Fibroblast of skin of abdomen (primary cell): ENCODE data around the gene OSER1.

Experiments
- DNase-seq: peaks from one replicate; pipeline ENCODE4 v3.0.0-alpha.2; 2013

The OSER1 gene

DNA sequence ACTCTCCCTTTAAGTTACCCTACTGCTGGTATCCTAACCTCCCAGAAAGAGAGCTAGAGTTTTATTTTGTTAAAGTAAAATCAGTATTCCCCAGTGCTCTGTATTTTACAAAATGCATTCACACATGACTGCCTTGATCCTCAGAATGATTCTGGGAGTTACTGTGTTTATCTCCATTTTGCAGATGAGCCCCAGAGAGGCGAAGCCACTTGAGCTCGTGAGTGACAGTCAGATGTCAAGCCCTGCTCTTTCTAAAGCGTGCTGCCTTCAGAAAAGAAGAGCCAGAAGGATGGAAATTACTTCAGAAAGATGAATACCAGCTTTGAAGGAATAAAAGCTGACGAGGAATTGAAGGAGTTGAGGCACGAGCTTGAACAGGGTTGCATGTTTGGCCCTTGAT lies 14.1 kb upstream of the OSER1 start:
- DNase-seq: no peak

DNA sequence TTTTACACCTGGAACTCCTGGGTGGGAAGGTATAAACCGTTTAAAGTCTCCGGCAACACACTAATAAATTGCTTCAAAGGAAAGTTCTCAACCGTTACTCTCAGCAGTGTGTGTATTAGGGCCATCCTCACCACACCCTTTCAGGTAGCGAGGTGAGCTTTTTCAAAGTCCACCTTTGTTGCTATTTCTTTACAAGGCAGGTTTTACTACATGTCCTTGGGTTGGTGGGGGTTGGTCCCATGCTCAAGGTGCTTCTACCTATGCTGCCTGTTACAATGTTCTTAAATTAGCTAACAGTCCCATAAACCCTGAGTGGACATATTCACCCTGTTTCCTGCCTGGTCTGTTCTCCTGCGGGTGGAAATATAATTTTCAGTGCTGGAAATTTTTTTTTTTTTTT lies 13.2 kb upstream of the OSER1 start:
- DNase-seq: no peak

DNA sequence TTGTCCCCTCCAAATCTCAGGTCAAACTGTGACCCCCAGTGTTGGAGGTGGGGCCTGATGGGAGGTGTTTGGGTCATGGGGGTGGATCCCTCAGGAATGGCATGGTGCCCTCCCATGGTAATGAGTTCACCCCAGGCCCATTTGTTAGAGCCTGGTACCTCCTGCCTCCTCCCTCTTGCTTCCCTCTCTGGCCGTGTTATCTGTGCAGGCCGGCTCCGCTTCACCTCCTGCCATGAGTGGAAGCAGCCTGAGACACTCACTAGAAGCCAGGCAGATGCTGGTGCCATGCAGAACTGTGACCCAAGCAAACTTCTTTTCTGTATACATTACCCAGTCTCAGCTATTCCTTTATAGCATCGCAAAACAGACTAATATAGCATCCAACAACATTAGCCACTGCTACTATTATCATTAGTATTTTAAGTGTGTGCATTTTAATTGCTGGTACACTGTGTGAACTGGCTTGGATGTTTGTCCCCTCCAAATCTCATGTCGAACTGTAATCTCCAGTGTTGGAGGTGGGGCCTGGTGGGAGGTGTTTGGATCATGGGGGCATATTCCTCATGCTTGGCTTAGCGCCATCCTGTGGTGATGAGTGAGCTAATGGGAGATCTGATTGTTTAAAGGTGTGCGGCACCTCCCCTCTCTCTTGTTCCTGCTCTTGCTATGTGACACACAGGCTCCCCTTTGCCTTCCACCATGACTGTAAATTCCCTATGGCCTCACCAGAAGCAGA lies 12.2 kb upstream of the OSER1 start:
- no peak for DNase-seq

DNA sequence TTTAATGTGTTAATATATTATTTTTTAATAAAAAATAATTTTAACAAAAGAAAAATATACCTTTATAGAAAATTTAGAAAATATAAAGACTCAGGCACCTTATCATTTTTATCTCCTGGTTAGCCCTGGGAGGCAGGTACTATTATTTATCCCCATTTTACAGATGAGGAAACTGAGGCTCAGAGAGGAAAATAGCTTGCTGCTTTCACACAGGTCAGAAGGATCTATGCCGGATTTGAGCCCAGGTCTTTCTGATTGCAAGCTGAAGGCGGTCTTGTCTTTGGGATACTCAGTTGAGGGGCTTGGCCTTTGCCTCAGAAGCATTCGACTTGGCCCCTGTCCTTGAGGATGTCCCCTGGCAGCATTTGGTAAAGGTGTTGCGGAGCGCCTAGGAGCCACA lies 11.5 kb upstream of the OSER1 start:
- DNase-seq: no peak

DNA sequence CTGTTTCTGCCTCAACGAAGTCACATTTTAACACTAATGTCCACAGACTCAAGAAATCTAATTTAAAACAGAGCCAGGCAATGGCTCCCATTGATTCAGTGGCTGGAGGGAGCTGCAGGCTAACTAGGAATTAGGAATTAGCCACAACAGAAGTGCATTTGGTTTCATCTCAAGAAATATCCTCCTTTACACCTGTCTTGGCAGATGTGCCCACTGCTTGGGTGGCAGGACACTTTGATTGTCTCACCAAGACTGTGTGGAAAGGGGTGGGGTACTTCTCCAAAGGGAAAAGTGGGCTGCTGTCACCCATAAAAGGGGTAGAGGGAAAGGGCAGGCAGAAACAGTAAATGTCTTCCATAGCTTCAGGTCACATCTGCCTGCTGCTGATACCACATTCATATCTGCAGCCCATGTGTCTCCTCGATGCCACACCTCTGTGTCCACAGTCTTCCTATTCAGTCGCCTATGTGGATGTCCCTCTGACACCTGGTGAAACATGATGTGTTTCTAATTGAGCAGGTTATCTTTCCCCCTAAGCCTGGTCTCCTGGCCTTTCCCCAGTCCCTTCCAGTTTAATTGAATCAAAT lies 10.9 kb upstream of the OSER1 start:
- DNase-seq: no peak

DNA sequence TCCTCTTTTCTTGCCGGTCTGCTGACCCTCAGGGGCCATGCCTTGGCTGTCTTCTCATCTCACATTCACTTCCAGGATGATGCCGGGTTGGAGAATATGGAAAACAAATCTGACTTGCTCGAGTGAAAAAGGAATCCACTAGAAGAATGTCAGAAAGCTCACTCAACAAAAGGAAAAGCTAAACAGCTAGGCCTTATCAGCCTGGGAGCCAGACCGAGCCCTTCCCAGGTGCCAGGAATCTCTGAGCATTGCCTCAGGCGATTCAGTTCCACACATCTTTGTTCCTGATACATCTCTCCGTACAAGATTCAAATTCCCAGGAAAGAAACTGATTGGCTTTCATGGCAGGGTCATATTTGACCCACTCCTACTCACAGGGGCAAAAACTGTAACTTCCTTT lies 9.2 kb upstream of the OSER1 start:
- no peak for DNase-seq

DNA sequence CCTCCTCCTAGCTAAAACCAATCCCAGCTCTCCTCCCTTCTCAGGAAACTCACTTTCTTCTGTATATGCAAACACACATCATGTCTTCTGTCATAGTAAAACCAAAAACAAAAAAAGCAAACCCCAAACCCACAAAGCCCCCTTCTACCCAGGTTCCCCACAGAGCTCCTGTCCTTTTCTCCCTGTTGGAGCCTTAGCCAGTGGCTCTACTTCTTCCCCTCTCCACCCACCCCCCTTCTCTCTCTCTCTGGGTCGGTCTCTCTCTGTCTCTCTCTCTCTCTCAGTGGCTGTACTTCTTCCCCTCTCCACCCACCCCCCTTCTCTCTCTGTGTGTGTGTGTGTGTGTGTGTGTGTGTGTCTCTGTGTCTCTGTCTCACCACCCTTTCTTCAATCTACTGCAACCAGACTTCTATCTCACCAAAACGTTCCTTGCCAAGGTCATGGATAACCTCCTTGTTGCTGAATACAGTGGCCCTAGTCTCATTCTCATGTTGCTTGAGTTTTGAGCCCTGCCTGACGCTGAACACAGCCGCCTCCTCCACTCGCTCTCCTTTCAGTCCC lies 8.7 kb upstream of the OSER1 start:
- DNase-seq: no peak

DNA sequence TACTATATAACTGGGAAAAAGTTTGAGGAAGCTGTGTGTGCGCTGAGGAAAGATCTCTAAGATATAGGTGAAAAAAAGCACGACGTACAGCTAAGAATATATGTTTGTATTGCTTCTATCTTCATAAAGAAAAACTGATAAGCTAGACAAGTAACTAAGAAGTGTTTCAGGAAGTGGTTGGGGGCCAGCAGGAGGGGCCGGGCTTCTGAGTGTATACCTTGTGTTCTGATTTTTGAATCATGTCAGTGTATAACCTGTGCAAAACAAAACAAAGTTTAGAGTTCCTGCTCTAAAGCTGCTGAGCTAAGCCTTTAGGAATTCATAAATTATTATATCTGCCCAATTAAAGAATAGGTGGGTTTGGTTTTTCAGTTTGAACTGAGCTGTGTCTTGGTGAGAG lies 7.9 kb upstream of the OSER1 start:
- DNase-seq: no peak

DNA sequence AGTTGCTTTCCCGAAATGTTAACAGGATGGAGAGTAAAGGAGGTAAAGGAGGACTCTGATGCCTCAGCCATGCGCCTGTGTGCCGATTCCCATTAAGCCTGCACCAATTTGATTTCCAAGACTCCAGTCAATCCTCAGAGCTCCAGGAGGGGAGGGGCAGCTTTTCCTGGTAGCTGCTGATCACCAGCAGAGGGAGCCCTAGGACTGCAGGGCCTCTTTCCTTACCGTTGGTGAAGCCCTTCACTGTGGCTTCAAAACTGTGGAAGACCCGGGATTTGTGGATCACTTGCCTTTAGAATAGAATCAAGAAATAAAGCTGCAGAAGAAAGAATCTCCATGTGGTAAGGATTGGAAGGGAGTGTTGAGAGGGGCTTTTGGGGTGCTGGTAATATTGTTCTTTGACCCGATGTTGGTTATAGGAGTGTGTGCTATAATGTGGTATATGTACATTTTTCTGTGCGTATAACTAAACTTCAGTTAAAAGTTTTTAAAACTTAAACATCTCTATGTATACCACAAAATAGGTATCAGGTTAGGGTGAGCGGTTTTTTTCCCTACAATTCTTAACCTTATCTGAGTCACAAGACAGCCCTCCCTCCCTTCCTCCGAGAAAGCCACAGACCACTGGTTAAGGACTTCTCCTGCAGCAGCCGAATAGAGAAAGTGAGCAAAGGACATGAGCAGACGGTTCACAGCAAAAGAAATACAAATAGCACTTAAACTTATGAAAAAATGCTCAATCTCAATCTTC lies 6.9 kb upstream of the OSER1 start:
- peak; percentile 58 for DNase-seq

DNA sequence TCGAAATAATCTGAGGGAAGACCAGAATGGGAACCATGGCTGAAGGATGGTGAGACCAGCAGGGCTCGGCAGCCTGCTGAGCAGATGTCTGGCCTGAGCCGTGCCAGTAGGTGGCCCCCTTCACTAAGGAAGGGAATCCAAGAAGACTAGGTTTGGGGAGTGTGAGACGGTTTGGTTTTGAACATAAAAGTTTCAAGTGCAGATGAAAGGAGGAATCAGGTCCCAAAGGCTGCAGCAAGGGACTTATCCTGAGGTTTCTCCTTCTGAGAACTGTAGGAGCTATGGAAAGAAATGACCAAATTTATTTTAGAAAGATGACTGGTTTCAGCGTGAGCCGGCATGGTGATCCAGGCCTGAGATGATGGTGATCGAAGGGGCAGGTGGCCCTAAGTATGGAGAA lies 4.6 kb upstream of the OSER1 start:
- peak; percentile 62 for DNase-seq

DNA sequence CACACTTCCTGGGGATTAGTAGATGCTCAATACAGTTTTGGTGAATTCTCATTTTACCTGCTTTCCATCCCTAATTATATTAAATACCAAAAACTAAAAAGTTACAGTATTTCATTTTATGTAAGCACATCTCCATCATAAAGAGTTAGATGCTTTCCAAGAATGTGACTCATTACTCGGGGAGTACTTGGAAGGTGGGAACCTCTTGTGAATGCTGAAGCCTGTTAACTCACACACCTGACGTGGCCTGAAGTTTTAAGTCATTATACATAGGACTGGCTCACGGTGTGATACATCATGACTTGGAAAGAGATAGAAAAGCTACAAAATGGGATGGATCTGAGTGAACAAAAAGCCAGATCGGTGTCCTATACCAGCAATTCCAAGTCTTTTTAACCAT lies 2.2 kb upstream of the OSER1 start:
- no peak for DNase-seq

DNA sequence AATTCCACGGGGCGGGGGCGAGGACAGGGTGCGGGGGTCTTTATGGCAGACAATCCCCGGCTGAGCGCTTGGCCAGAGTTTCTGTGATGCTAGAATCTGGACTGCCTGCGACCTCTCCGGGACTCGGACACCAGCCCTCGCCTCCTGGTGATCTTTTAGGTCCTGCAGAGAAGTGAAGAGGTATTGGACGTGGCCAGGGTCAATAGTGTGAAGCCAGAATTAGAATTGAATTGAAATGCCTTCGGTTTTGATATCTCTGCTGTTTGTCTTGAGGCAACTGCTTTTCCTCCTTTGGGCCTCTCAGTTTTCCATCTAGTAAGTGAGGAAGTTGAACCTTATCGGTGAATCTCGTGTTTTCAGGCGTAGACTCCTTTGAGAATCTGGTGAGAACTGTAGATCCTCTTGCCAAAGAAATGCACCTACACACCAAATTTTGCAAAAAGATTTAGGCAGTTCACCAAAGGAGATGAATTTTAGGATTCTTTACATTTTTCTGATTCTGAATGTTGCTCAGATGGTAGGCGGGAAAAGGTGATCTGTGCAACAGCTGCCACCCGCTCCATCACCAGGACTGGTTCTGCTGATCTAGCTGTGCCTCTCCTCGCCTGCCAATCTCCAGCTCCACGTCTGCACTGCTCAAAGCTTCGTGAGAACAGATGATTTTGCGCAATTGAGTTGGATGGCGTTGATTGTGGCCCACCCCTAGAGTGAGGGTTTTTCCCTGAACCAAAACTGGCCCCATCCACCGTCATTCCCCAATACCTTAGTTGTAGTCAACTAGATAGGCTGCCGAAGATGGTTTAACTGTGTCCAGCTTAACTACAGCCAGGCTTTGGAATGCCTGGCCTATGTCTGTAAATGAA lies 837 bp upstream of the OSER1 start:
- peak; percentile 35 for DNase-seq

DNA sequence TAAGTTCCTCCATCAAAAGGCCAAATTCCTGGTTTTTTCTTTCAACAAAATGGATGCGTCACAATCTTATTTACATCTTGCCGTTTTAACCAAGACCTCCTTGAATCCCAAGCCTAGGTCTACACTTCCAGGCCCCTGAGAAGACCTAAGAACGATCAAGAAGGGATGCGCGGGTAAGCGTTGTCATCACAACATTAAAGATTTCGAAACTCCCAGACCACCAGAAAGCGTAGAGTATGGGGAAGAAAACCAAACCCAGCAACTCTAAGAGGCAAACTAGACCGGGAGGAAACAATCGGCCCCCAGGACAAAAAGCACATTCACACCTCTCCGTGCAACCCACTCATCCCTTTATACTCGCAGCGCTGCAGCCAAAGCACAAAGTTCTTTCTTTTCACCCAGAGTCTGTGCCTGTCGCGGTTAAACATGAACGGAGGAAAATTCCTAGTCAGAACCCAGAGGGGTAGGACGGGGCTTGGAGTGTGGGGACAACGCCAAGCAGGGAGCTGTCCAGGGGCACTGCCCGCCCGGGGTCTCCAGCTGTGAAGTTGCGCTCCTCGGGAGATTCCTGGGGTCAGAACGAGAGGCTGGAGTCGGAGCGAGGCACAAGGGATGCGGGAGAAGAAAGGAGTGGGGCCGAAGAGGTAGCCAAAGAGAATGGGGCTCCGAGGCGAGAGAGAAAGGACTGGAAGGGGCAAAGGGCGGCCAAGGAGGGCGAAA lies 725 bp downstream of the OSER1 start:
- DNase-seq: no peak

DNA sequence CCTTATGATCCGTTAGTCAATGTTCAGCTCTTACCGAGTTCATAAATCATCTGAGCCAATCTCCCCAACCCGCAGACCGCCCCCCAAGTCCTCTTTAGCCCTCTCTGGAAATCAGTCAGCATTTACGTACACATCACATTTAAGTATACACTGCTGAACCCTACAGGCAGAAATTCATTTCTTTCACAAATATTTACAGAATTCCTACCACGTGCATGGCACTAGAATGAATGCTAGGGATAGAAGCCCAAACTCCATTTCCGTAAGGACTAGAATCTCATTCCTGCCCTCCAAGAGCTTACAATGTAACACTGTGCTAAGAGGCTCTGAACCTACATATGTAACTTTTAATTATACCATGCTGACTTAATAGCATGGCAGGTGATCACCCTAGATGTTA lies 1.8 kb downstream of the OSER1 start:
- peak; percentile 35 for DNase-seq

DNA sequence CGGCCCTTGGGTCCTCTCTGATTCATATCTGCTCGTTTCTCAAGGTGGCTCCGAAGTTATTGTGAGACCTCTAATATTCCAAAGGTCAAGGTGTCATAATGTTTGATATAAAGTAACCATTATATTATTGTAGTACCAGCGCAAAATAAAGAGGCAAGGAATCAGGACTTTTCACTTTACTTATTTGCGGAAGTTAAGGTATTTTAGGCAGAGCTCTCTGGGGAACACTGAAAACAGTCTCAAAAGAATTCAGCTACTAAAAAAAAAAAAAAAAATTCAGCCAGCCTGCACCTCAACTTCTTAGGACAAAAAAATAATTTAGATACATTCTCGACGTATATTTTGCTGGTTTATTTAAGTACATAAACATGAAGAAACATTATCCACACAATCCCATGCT lies 2.4 kb downstream of the OSER1 start:
- DNase-seq: no peak

DNA sequence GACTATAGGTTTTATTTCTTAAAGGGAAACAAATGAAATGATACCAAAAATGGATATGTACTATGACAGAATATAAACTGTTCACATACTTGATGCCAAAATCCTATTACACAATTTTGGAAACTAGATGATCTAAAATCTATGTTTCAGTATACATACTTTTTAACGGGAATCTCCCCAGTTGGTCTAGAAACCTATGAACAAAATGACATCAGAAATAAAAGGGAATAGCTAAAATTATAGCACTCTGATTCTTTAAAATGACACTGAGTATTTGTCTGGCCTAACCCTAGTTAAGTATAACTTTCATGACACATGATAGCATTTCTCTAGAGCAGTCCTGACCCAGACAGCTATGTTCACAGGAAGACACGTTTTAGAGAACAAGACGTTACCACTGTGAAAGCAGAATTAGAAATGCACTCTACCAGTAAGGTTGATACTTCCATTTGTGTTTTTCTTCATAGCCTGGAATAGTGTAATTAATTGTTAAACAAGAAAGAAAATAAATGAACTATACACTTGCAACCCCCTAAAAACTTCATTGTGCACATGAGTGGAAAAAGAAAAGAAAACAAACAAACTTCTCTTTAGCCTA lies 3.3 kb downstream of the OSER1 start:
- no peak for DNase-seq

DNA sequence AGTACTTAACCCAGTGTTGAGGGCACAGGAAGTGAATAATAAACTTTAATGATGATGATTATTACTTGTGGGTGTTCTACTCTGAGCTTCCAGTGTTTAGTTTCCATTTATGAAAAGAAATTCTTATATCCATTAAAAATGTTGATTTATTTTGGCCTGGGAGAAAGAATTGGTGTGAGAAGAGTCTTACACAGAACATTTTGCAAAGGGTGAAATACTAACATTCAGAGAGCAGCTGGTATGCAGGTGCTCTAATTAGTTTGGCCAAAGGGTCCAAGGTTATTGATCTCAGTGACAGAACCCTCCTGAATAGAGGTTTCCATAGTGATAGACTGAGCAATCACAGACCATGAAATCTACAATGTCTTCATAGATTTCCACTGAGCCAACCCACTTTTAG lies 4.4 kb downstream of the OSER1 start:
- no peak for DNase-seq

DNA sequence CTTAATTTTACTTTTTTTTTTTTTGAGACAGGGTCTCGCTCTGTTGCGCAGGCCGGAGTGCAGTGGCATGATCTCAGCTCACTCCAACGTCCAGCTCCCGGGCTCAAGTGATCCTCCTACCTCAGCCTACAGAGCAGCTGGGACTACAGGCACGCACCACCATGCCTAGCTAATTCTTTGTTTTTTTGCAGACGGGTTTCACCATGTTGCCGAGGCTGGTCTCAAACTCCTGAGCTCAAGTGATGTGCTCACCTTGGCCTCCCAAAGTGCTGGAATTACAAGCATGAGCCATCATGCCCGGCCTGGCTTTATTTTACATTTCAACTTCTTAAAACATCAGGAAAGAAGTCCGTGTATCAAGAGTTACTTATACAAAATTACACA lies 5.7 kb downstream of the OSER1 start:
- no peak for DNase-seq

DNA sequence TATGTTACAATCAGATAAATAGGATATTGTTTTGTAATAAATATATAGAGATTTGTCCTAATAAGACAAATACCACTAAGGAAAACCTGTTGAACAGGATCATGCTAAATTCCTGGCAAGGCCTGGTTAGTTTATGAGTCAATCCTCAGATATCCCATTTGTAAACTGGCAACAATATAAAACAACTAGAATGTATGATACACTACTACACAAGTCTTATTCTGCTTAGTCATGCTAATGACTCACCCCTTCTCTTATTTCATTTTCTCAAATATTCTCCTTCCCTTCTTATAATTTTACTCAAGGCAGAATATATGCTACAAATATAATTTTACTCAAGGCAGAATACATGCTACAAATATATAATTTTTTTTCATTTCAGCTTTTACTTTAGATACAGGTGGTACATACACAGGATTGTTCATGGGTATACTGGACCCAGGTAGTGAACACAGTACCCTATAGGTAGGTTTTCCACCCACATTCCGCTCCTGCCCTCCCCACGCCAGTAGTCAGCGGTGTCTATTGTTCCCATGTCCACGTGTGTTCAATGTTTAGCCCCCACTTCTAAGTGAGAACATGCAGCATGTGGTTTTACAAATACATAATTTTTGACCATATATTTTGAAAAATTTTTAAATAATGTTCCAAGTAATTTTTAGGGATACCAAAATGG lies 6.3 kb downstream of the OSER1 start:
- DNase-seq: peak; percentile 93

DNA sequence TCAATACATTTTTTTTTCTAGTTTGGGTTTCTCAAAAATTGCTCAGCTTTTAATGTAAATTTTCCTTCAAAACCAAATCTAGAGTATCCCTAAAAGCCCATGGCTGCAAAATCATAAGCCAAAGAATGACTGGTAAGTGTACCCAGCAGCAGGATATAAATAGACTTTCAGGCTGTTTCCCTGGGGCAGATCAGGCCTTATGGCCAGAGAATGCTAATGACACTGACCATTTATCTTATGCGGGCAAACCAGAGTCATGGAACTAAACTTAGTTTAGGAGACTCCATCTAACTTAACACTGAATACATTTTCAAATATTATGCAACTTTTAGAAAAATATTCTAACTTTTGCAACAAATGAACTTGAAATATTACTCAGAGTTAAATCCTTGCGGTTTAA lies 7.4 kb downstream of the OSER1 start:
- DNase-seq: no peak

DNA sequence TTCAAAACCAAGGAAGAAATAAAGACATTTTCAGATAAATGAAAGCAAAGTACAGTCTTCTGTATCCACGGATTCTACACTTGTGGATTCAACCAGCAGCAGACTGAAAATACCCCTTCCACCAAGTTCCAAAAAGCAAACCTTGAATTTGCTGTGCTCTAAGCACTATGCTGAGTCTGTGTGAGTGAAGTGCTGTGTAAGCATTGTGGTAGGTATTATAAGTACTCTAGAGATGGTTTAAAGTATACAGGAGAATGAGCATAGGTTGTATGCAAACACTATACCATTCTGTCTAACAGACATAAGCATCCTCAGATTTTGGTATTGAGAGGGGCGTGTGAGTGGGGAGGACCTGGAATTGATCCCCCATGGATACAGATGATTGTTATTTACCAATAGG lies 9.6 kb downstream of the OSER1 start:
- no peak for DNase-seq
